ENCODE measurements around the gene ARFGAP1.

ARFGAP1 gene

GRCh38 chr20:63309261-63310071 lies 36.9 kb downstream of the ARFGAP1 start:
- peak; percentile 77 for DNase-seq (ENCODE audit: low spot score)

GRCh38 chr20:63310265-63310991 lies 37.8 kb downstream of the ARFGAP1 start:
- no peak for DNase-seq (ENCODE audit: low spot score)

GRCh38 chr20:63311186-63311832 lies 38.7 kb downstream of the ARFGAP1 start:
- no peak for DNase-seq (ENCODE audit: low spot score)

- DNase-seq (ENCODE audit: low spot score): no peak
These were observed 39.2 kb downstream of the ARFGAP1 start for GRCh38 chr20:63311833-63312243.

- no peak for DNase-seq (ENCODE audit: low spot score)
These were observed 39.7 kb downstream of the ARFGAP1 start for GRCh38 chr20:63312273-63312672.

- DNase-seq (ENCODE audit: low spot score): no peak
These were observed 40.2 kb downstream of the ARFGAP1 start for GRCh38 chr20:63312690-63313348.

GRCh38 chr20:63313349-63314014 lies 40.9 kb downstream of the ARFGAP1 start:
- DNase-seq (ENCODE audit: low spot score): no peak

- no peak for DNase-seq (ENCODE audit: low spot score)
These were observed 41.4 kb downstream of the ARFGAP1 start for GRCh38 chr20:63314015-63314471.

GRCh38 chr20:63314566-63315239 lies 42.1 kb downstream of the ARFGAP1 start:
- DNase-seq (ENCODE audit: low spot score): no peak

- no peak for DNase-seq (ENCODE audit: low spot score)
These were observed 42.7 kb downstream of the ARFGAP1 start for GRCh38 chr20:63315240-63315689.

- DNase-seq (ENCODE audit: low spot score): no peak
These were observed 43.3 kb downstream of the ARFGAP1 start for GRCh38 chr20:63315731-63316491.

GRCh38 chr20:63316502-63316921 lies 43.9 kb downstream of the ARFGAP1 start:
- DNase-seq (ENCODE audit: low spot score): no peak

GRCh38 chr20:63317061-63317460 lies 44.4 kb downstream of the ARFGAP1 start:
- no peak for DNase-seq (ENCODE audit: low spot score)

GRCh38 chr20:63317601-63318291 lies 45.1 kb downstream of the ARFGAP1 start:
- no peak for DNase-seq (ENCODE audit: low spot score)

GRCh38 chr20:63318391-63319163 lies 46.0 kb downstream of the ARFGAP1 start:
- DNase-seq (ENCODE audit: low spot score): no peak

- DNase-seq (ENCODE audit: low spot score): no peak
These were observed 46.8 kb downstream of the ARFGAP1 start for GRCh38 chr20:63319164-63320040.

GRCh38 chr20:63320041-63320511 lies 47.5 kb downstream of the ARFGAP1 start:
- no peak for DNase-seq (ENCODE audit: low spot score)

Data from hepatic stellate cell (primary cell).